ENCODE results near the gene TSACC. TPM values are rescaled to one million over a fixed set of nuclear protein-coding genes. Genes with fewer than 3 reads are reported as not detected.
A peak's percentile ranks its signal among the peaks of the same experiment; 100 is the strongest.

The TSACC gene
- total RNA-seq, 1 donor from 2014 or later: 0.40 TPM

DNA sequence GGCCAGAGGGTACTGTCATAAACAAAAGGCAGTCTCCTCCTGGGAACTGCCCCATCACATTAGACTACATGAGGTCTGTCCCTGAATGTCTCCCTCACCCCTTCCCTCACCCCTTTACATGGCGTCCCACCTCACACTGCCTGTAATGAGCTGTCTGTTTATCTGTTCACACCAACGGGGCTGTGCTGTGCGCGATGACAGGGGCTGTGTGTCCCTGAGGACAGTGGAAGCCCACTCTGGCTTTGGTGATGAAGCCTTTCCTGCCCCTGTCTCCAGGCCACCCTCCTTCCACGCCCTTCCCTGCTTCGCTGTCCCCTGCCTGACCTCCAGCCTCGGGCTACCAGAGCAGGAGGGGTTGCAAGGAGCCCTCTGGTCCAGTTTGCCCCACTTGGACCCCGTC lies 53.4 kb downstream of the TSACC start:
- ATAC-seq (no peak), DNase-seq (ENCODE audit: low spot score) (no peak)

DNA sequence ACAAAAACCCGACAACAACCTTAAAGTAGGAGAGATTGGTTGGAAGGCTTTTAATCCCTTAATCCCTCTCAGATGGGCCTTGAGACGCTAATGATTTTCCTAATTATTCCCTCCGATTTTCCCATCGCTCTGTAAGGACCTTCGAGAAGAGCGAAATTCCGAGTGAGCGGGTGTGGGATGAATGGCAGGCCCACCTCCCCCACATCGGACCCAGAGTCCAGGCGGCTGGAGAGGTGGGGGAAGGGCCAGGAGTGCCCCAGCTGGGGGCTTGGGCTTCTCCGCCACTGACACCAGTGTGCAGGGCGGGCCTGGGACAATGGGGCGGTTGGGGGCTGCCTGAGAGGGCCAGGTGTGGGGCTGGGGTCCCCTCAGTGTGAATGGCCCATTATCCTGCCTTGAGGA lies 54.1 kb downstream of the TSACC start:
- ATAC-seq: no peak
- DNase-seq (ENCODE audit: low spot score): no peak

- ATAC-seq (no peak), DNase-seq (ENCODE audit: low spot score) (no peak)
These were observed 54.8 kb downstream of the TSACC start for GRCh38 chr1:156393095-156393494.

DNA sequence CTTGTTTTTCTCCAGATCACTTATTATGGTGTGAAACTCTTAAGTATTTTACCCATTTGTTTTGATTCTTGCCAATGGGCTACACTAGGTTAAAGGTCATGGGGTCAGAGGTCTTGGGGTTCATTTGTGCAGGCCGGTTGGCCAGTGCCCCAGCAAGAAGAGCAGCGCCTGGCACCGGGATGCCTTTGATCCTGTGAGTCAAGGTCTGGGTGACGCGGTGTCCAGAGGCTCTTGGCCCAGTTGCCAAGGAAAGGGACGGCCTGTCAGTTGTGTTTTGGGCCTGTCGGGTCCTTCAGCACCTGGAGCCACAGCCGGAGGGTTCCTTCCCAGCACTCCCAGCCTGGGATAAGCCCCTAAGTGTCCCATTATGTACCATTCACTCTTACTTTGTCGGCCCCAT lies 55.8 kb downstream of the TSACC start:
- ATAC-seq (peak; percentile 35), DNase-seq (ENCODE audit: low spot score) (no peak)

- no peak for ATAC-seq
- no peak for DNase-seq (ENCODE audit: low spot score)
These were observed 56.6 kb downstream of the TSACC start for GRCh38 chr1:156394835-156395461.

Other genes with a start within 250 kb of the TSACC start
- gene LMNA, start 223.8 kb upstream of the TSACC start, total RNA-seq: 120 TPM
- 0.88 TPM for gene SEMA4A, start 184.9 kb upstream of the TSACC start, total RNA-seq
- 25.4 TPM for gene SLC25A44, start 144.4 kb upstream of the TSACC start, total RNA-seq
- gene PMF1, start 125.5 kb upstream of the TSACC start, total RNA-seq: 26.6 TPM
- 1.8 TPM for gene BGLAP, start 96.3 kb upstream of the TSACC start, total RNA-seq
- gene PAQR6, start 90.5 kb upstream of the TSACC start, total RNA-seq: 3.3 TPM
- gene SMG5, start 55.7 kb upstream of the TSACC start, total RNA-seq: 43.3 TPM
- 2.6 TPM for gene TMEM79, start 54.2 kb upstream of the TSACC start, total RNA-seq
- gene GLMP, start 42.8 kb upstream of the TSACC start, total RNA-seq: 32.9 TPM
- not detected for gene VHLL, start 39.2 kb upstream of the TSACC start, total RNA-seq
- 80.8 TPM for gene CCT3, start 234 bp upstream of the TSACC start, total RNA-seq
- gene RHBG, start 30.7 kb downstream of the TSACC start, total RNA-seq: 2.8 TPM
- 17.5 TPM for gene MEF2D, start 162.2 kb downstream of the TSACC start, total RNA-seq
- gene IQGAP3, start 234.0 kb downstream of the TSACC start, total RNA-seq: 0.23 TPM
- gene TTC24, start 241.2 kb downstream of the TSACC start, total RNA-seq: not detected